Right cardiac atrium (tissue), 5 donors: ENCODE results near the gene CHCT1. TPM values are rescaled to one million over a fixed set of nuclear protein-coding genes. Genes with fewer than 3 reads are reported as not detected.
"Not testable (repeated sequence)": the region's sequence is repeated elsewhere in the genome, so short reads cannot be mapped to it uniquely, and the experiment has no call there.

ENCODE experiments used
- ATAC-seq, 2 donors: fragments of 200-7000 bp; cut with Tn5 transposase; one replicate each; pipeline versions ENCODE4 v1.8.0 to v1.9.1; 2020; ENCODE audit warnings: moderate library complexity in 2 of 2, mild to moderate bottlenecking in 1 of 2
- DNase-seq, 3 donors: peaks; one replicate each; pipeline ENCODE4 v3.0.0-alpha.2; 2020
- H3K27ac ChIP-seq: one replicate; pipeline ENCODE4 v1.5.1; 2013; ENCODE audit warnings: mild to moderate bottlenecking, low read length, control low read depth, moderate library complexity
- H3K27me3 ChIP-seq: one replicate; pipeline ENCODE4 v1.6.1; 2013; ENCODE audit not compliant: control insufficient read depth, insufficient read depth
- H3K4me1 ChIP-seq: one replicate; pipeline ENCODE4 v1.6.1; 2013; ENCODE audit warnings: low read length; ENCODE audit not compliant: control insufficient read depth, insufficient read depth
- H3K4me3 ChIP-seq: one replicate; pipeline ENCODE4 v1.5.1; 2013; ENCODE audit warnings: low read length, control low read depth
- H3K9me3 ChIP-seq: one replicate; pipeline ENCODE4 v1.6.1; 2013; ENCODE audit warnings: low read length; ENCODE audit not compliant: control insufficient read depth
- WGBS: extraction: QIAGEN DNeasy Blood & Tissue Kit; methylation state at CpG from one replicate; pipeline ENCODE4 v1.1.7; 2013; 5-methylcytosine and 5-hydroxymethylcytosine counted together
- intact Hi-C, 4 donors: fragments of 100-400 bp; cut with DNase I; formaldehyde crosslinking; loops; one replicate each; pipeline versions ENCODE4 v1.11.0 to v1.14.0; 2022 to 2023
- polyA plus RNA-seq: library from polyadenylated mRNA; stranded (reverse); fragments of 200-250 nt; gene quantifications from one replicate; pipeline ENCODE4 v1.2.3, GENCODE V29; 2013
- total RNA-seq, 4 donors: library from RNA; stranded (reverse); fragmentation: NEBNext Ultra II Directional; extraction: Animal tissue kit (Norgen Biotek cat#: 25700); gene quantifications; one replicate each; pipeline ENCODE4 v1.2.1, GENCODE V29; 2021
- donor health status: healthy with polysubstance abuse.
- donor health status: DM: no; HTN: yes; CAD: no.
- donor health status: DM: no; HTN: no; CAD: no.
- donor health status: DM: no; HTN: yes; CAD: no; lungs with severe emphysema.
- donor health status: DM: yes; HTN: yes; CAD: no.

The CHCT1 gene
- total and polyA plus RNA-seq, 5 donors = not detected

DNA sequence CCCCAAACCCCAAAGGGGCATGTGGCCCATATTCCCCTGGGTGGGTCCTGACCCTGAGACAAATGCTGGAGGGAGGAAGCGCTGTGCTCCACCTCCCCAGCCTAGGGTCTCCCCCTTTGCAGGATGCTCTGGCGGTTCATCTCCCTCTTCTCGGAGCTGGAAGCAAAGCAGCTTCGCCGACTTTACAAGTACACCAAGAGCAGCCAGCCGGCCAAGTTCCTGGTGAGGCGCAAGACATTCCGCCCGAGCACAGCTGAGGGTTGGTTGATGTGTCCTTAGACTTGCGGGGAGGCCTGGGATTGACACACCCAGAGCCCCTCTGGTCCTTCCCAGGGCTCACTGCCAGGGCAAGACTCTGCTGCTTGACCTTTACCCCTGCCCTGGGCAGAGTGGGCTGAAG is 4.3 kb downstream of the CHCT1 start:
- no peak overlapping the region for H3K4me3 ChIP-seq
- H3K9me3 ChIP-seq = no peaks in the 10 kb centered on the region
- ATAC-seq (no peak), DNase-seq (no peak)
- H3K4me1 ChIP-seq = no peaks in the 10 kb centered on the region
- no peaks in the 10 kb centered on the region for H3K27me3 ChIP-seq
- intact Hi-C loops = no loop called here
- no peak overlapping the region for H3K27ac ChIP-seq
- 88% methylated on average over 10 of the region's 10 CpGs for WGBS

- ATAC-seq, H3K9me3 ChIP-seq, H3K4me3 ChIP-seq, H3K27me3 ChIP-seq, H3K27ac ChIP-seq, H3K4me1 ChIP-seq, intact Hi-C loops, DNase-seq: not testable (repeated sequence)
- whole genome bisulfite sequencing = 86% methylated on average over 6 of the region's 6 CpGs
Observed at GRCh38 chr17:60428491-60428890, 6.2 kb downstream of the CHCT1 start.

GRCh38 chr17:60430561-60430960 is 8.3 kb downstream of the CHCT1 start:
- H3K9me3 ChIP-seq, H3K4me3 ChIP-seq, ATAC-seq, H3K27ac ChIP-seq, H3K27me3 ChIP-seq, H3K4me1 ChIP-seq, DNase-seq: not testable (repeated sequence)
- 85% methylated on average over 7 of the region's 7 CpGs for WGBS
- intact Hi-C loops = loop anchor here in 3 of 4 donors (10.0 kb wide), 3 partner anchors 196 to 326 kb away; partner anchors contain the start of gene CA4 (in 2 of the 3)

GRCh38 chr17:60433021-60433997 is 11.0 kb downstream of the CHCT1 start:
- H3K9me3 ChIP-seq, DNase-seq, H3K4me1 ChIP-seq, H3K4me3 ChIP-seq, H3K27me3 ChIP-seq, H3K27ac ChIP-seq, ATAC-seq: not testable (repeated sequence)
- intact Hi-C loops = loop anchor here in 3 of 4 donors (10.0 kb wide), 3 partner anchors 199 to 329 kb away; partner anchors contain the start of gene CA4 (in 2 of the 3)
- 90% methylated on average over 4 of the region's 4 CpGs for WGBS

GRCh38 chr17:60435244-60436167 is 13.2 kb downstream of the CHCT1 start:
- DNase-seq (peak; percentile 71 to 89 (median 89)), ATAC-seq (peak; percentile 91 to 95)
- Histone ChIP-seq H3K27me3 (no peaks in the 10 kb centered on the region), H3K4me1 (no peaks in the 10 kb centered on the region), H3K27ac (no peak overlapping the region), H3K4me3 (no peak overlapping the region), H3K9me3 (no peaks in the 10 kb centered on the region)
- intact Hi-C loops = loop anchor here (5.0 to 10.0 kb wide), 4 partner anchors 201 to 331 kb away; partner anchors contain the start of gene CA4 (in 2 of the 4)
- WGBS = 68% methylated on average over 28 of the region's 28 CpGs

GRCh38 chr17:60436676-60437075 is 14.4 kb downstream of the CHCT1 start:
- Histone ChIP-seq H3K27ac (no peak overlapping the region), H3K9me3 (no peaks in the 10 kb centered on the region), H3K4me3 (no peak overlapping the region), H3K27me3 (no peaks in the 10 kb centered on the region), H3K4me1 (no peaks in the 10 kb centered on the region)
- no peak for ATAC-seq
- intact Hi-C loops = loop anchor here (5.0 to 10.0 kb wide), 4 partner anchors 202 to 332 kb away; partner anchors contain the start of gene CA4 (in 2 of the 4)
- WGBS = 59% methylated on average over 5 of the region's 5 CpGs
- DNase-seq = no peak

DNA sequence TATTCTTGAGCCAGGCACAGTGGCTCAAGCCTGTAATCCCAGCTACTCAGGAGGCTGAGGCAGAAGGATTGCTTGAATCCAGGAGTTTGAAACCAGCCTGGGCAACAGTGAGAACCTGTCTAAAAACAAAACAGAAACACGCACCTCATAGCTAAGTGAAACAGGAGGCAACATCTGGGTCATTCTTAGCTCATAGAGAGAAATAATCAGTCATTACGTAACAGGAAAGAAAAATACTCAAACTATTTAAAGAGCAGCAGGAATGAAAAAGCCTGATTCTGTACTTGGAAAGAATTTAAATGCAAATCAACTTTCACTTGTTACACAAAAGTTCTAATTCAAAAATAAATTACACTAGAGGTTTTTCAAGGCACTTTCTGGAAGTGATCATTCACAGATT is 17.2 kb downstream of the CHCT1 start:
- Histone ChIP-seq H3K4me1 (no peaks in the 10 kb centered on the region), H3K27ac (no peak overlapping the region), H3K4me3 (no peak overlapping the region), H3K27me3 (no peaks in the 10 kb centered on the region), H3K9me3 (no peaks in the 10 kb centered on the region)
- DNase-seq (no peak), ATAC-seq (no peak)
- intact Hi-C loops = loop anchor here (5.0 to 10.0 kb wide), 4 partner anchors 205 to 335 kb away; partner anchors contain the start of gene CA4 (in 2 of the 4)
- 17% methylated on average over 2 of the region's 2 CpGs for WGBS

- DNase-seq = no peak
- WGBS = 44% methylated on average over 6 of the region's 6 CpGs
- Histone ChIP-seq H3K27me3 (no peaks in the 10 kb centered on the region), H3K4me1 (no peaks in the 10 kb centered on the region), H3K4me3 (no peak overlapping the region), H3K27ac (no peak overlapping the region), H3K9me3 (no peaks in the 10 kb centered on the region)
- no peak for ATAC-seq
- intact Hi-C loops = no loop called here
Observed at GRCh38 chr17:60442271-60443173, 20.2 kb downstream of the CHCT1 start.

- Histone ChIP-seq H3K4me1 (no peaks in the 10 kb centered on the region), H3K4me3 (no peak overlapping the region), H3K27me3 (no peaks in the 10 kb centered on the region), H3K27ac (no peak overlapping the region), H3K9me3 (no peaks in the 10 kb centered on the region)
- ATAC-seq = no peak
- intact Hi-C loops = no loop called here
- no peak for DNase-seq
- 64% methylated on average over 6 of the region's 6 CpGs for WGBS
Observed at GRCh38 chr17:60443713-60444112, 21.4 kb downstream of the CHCT1 start.

- intact Hi-C loops = no loop called here
- Histone ChIP-seq H3K4me3 (no peak overlapping the region), H3K27me3 (no peaks in the 10 kb centered on the region), H3K4me1 (no peaks in the 10 kb centered on the region), H3K9me3 (no peaks in the 10 kb centered on the region), H3K27ac (no peak overlapping the region)
- DNase-seq (no peak), ATAC-seq (no peak)
Observed at GRCh38 chr17:60445144-60445543, 22.9 kb downstream of the CHCT1 start.
